HUES64 (cell line): ENCODE results near the gene ZNF862.

Experiments used
- H3K27ac ChIP-seq: 2 replicates; pipeline ENCODE4 v1.7.0; 2013; ENCODE audit warnings: low read depth, low read length, inconsistent platforms
- H3K27me3 ChIP-seq: 2 replicates; pipeline ENCODE4 v1.6.1; 2013; ENCODE audit warnings: mild to moderate bottlenecking, low read length; ENCODE audit not compliant: insufficient read depth
- H3K36me3 ChIP-seq: 2 replicates; pipeline ENCODE4 v1.6.1; 2013; ENCODE audit warnings: mild to moderate bottlenecking, low read length; ENCODE audit not compliant: insufficient read depth
- H3K4me1 ChIP-seq: 2 replicates; pipeline ENCODE4 v1.6.1; 2013; ENCODE audit warnings: mild to moderate bottlenecking, low read length, moderate library complexity; ENCODE audit not compliant: insufficient read depth
- H3K4me3 ChIP-seq: 2 replicates; pipeline ENCODE4 v1.5.1; 2013; ENCODE audit warnings: mild to moderate bottlenecking, low read length, moderate library complexity
- H3K9ac ChIP-seq: 2 replicates; pipeline ENCODE4 v1.6.1; 2013; ENCODE audit warnings: mild to moderate bottlenecking, low read depth, low read length
- H3K9me3 ChIP-seq: 2 replicates; pipeline ENCODE4 v1.6.1; 2013; ENCODE audit warnings: low read depth, low read length; ENCODE audit not compliant: insufficient read depth
- WGBS: fragments of 150-250, 120-280 bp; methylation state at CpG from one replicate; pipeline ENCODE4 v1.1.7; 2013; ENCODE audit warnings: missing lambda C conversion rate; 5-methylcytosine and 5-hydroxymethylcytosine counted together

ZNF862 gene

GRCh38 chr7:149849174-149849573 is 11.0 kb downstream of the ZNF862 start:
- WGBS: 89% methylated on average over 6 of the region's 6 CpGs

GRCh38 chr7:149850007-149850594 is 11.9 kb downstream of the ZNF862 start:
- Histone ChIP-seq H3K4me1 (peaks cover 12% of the 10 kb centered on the region), H3K4me3 (no peak overlapping the region), H3K27me3 (no peaks in the 10 kb centered on the region), H3K9ac (no peak overlapping the region), H3K36me3 (no peaks in the 10 kb centered on the region), H3K27ac (no peak overlapping the region), H3K9me3 (no peaks in the 10 kb centered on the region)
- 84% methylated on average over 16 of the region's 16 CpGs for WGBS

More at GRCh38 chr7:149849174-149849573, 11.0 kb downstream of the ZNF862 start:
- Histone ChIP-seq H3K4me1 (peaks cover 3% of the 10 kb centered on the region; the same call in 1 of the 2 replicates), H3K9ac (no peak overlapping the region), H3K4me3 (no peak overlapping the region), H3K27ac (no peak overlapping the region), H3K27me3 (no peaks in the 10 kb centered on the region), H3K9me3 (no peaks in the 10 kb centered on the region), H3K36me3 (no peaks in the 10 kb centered on the region)

- Histone ChIP-seq H3K27ac (no peak overlapping the region), H3K27me3 (no peaks in the 10 kb centered on the region), H3K9me3 (no peaks in the 10 kb centered on the region), H3K36me3 (no peaks in the 10 kb centered on the region), H3K4me3 (no peak overlapping the region), H3K9ac (no peak overlapping the region), H3K4me1 (peaks cover 18% of the 10 kb centered on the region)
- 96% methylated on average over 4 of the region's 4 CpGs for WGBS
Measured at GRCh38 chr7:149850716-149851115, 12.5 kb downstream of the ZNF862 start.

GRCh38 chr7:149851449-149851848 is 13.3 kb downstream of the ZNF862 start:
- Histone ChIP-seq H3K36me3 (no peaks in the 10 kb centered on the region), H3K9ac (no peak overlapping the region), H3K9me3 (no peaks in the 10 kb centered on the region), H3K27me3 (no peaks in the 10 kb centered on the region), H3K4me3 (no peak overlapping the region), H3K27ac (no peak overlapping the region), H3K4me1 (peaks cover 21% of the 10 kb centered on the region)
- WGBS: 94% methylated on average over 9 of the region's 9 CpGs

GRCh38 chr7:149853157-149853556 is 15.0 kb downstream of the ZNF862 start:
- H3K4me1 ChIP-seq: peaks cover 21% of the 10 kb centered on the region
- no peaks in the 10 kb centered on the region for H3K27me3 ChIP-seq
- H3K9me3 ChIP-seq: no peaks in the 10 kb centered on the region
- WGBS: 94% methylated on average over 6 of the region's 9 CpGs
- no peak overlapping the region for H3K27ac ChIP-seq
- no peak overlapping the region for H3K4me3 ChIP-seq
- H3K9ac ChIP-seq: no peak overlapping the region
- H3K36me3 ChIP-seq: no peaks in the 10 kb centered on the region

GRCh38 chr7:149854611-149855360 is 16.6 kb downstream of the ZNF862 start:
- peaks cover 21% of the 10 kb centered on the region for H3K4me1 ChIP-seq
- H3K4me3 ChIP-seq: no peak overlapping the region
- H3K27ac ChIP-seq: peak overlapping the region; percentile 78; the same call in 1 of the 2 replicates
- WGBS: 19% methylated on average over 11 of the region's 13 CpGs
- no peaks in the 10 kb centered on the region for H3K9me3 ChIP-seq
- no peaks in the 10 kb centered on the region for H3K27me3 ChIP-seq
- no peaks in the 10 kb centered on the region for H3K36me3 ChIP-seq
- H3K9ac ChIP-seq: no peak overlapping the region

GRCh38 chr7:149855361-149856305 is 17.5 kb downstream of the ZNF862 start:
- H3K9ac ChIP-seq: no peak overlapping the region
- WGBS: 76% methylated on average over 15 of the region's 16 CpGs
- H3K27ac ChIP-seq: peak overlapping the region; percentile 78; the same call in 1 of the 2 replicates
- peaks cover 21% of the 10 kb centered on the region for H3K4me1 ChIP-seq
- H3K9me3 ChIP-seq: no peaks in the 10 kb centered on the region
- H3K36me3 ChIP-seq: no peaks in the 10 kb centered on the region
- no peak overlapping the region; the same call in 1 of the 2 replicates for H3K4me3 ChIP-seq
- H3K27me3 ChIP-seq: no peaks in the 10 kb centered on the region

GRCh38 chr7:149856583-149856982 is 18.4 kb downstream of the ZNF862 start:
- no peaks in the 10 kb centered on the region for H3K27me3 ChIP-seq
- no peak overlapping the region for H3K27ac ChIP-seq
- WGBS: 95% methylated on average over 8 of the region's 8 CpGs
- no peaks in the 10 kb centered on the region for H3K9me3 ChIP-seq
- H3K36me3 ChIP-seq: no peaks in the 10 kb centered on the region
- H3K4me1 ChIP-seq: peaks cover 21% of the 10 kb centered on the region
- H3K4me3 ChIP-seq: no peak overlapping the region
- no peak overlapping the region for H3K9ac ChIP-seq

- H3K9me3 ChIP-seq: no peaks in the 10 kb centered on the region
- H3K9ac ChIP-seq: no peak overlapping the region
- H3K27ac ChIP-seq: no peak overlapping the region
- 92% methylated on average over 6 of the region's 6 CpGs for WGBS
- H3K27me3 ChIP-seq: no peaks in the 10 kb centered on the region
- no peaks in the 10 kb centered on the region for H3K36me3 ChIP-seq
- H3K4me3 ChIP-seq: no peak overlapping the region
- peaks cover 16% of the 10 kb centered on the region for H3K4me1 ChIP-seq
Measured at GRCh38 chr7:149859369-149859768, 21.2 kb downstream of the ZNF862 start.

GRCh38 chr7:149859876-149860275 is 21.7 kb downstream of the ZNF862 start:
- Histone ChIP-seq H3K4me3 (no peak overlapping the region), H3K27me3 (no peaks in the 10 kb centered on the region), H3K36me3 (no peaks in the 10 kb centered on the region), H3K4me1 (peaks cover 12% of the 10 kb centered on the region), H3K27ac (no peak overlapping the region), H3K9ac (no peak overlapping the region), H3K9me3 (no peaks in the 10 kb centered on the region)
- WGBS: 91% methylated on average over 4 of the region's 4 CpGs
